Activated CD4-positive, alpha-beta T cell treated with anti-CD3 and anti-CD28 coated beads for 1 hour (primary cell): ENCODE measurements around the gene ALG3.
"Not testable (repeated sequence)": the region's sequence is repeated elsewhere in the genome, so short reads cannot be mapped to it uniquely, and the experiment has no call there.

Experiments used
- DNase-seq: peaks from one replicate; pipeline ENCODE4 v3.0.0-alpha.2; 2020

ALG3 gene

DNA sequence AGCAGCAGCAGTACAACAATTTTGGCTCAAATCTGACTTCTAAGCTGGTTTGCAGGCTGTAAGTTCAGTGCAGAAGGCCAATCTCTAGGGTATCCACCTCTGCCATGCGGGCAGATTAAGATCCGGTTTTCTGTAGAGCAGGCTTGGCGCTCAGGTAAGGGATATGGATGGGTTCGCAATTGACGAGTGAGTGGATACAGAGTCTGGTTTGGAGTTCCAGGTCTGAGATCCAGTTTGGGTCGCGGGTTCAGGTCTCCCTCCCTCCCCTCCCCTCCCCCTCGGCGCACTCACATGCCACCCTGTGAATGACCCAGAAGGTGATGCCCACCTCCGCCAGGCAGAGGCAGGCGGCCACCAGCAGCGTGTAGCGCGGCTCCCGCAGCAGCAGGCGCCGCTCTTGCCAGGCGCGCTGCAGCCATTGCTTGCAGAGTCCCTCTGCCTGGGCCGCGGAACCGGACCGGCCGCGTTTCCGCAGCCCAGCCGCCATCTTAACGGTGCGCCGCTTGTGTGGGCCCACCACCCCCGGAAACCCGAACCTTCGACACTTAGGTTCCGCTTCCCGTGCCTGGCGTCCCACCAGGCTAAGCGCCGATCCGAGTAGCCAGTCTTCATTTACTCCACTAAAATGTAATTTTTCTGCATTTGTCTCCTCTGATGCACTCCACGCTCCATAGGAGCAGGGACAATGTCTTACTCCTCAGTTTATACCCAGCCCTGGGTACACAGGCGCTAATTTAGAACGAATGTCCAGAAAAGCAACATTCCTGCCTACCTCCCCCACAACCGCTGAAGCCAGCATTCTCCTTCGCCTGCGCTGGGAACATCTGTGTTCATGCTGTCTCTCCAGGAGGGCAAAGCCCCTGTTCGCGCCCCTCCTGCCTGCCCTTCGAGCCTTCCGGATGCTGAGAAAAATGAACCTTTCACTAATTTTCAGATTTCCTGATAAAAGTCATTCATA is at the start of gene ALG3:
Gene ALG3, minus strand, starts transcription at position 509 of the 958 bp plus-strand sequence. Its CDS starts 22 bp downstream, at position 487.
- DNase-seq = peak; percentile 78

- no peak for DNase-seq
Observed at GRCh38 chr3:184296616-184297015, 47.9 kb upstream of the ALG3 start.

DNA sequence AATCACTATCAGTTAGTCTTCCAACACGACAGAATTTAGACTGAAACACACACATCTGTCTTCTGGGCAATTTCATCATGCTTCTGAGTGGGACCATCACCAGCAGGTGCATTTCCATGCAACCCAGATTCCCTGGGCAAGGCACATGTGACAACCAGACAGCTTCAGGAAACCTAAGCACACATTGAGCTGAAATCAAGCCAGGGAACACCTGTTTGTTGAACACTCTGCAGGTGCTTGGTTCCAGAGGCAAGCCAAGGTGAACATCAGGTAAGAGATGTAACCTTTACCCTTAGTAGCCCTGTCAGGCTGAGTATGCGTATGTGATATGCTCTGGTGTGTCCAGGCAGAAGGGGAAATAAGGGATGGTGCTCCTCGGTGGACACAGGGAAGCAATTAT is 47.0 kb upstream of the ALG3 start:
- DNase-seq = no peak

GRCh38 chr3:184291738-184292445 is 43.1 kb upstream of the ALG3 start:
- DNase-seq = no peak

GRCh38 chr3:184291044-184291737 is 42.4 kb upstream of the ALG3 start:
- DNase-seq = no peak

GRCh38 chr3:184290331-184290730 is 41.6 kb upstream of the ALG3 start:
- DNase-seq = no peak

- peak; percentile 40 for DNase-seq
Observed at GRCh38 chr3:184289426-184289938, 40.7 kb upstream of the ALG3 start.

DNA sequence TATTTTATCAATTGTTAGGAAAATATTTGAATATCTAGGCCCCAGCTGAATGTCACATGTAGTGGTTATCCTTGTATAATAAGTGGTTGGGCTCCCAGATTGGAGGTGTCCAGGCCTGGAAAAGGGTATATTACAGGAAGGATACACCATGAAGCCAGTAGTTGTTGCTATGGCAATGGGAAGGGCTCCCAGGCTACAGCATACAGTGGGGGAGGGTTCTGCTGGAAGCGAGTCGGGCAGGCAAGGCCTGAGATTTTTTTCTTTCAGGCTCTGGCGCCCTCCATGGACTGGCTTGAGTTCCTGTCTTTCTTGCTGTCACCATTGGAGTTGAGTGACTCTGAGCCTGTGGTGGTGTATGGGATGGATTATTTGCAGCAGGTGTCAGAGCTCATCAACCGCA is 35.9 kb upstream of the ALG3 start:
- DNase-seq = no peak

- DNase-seq = no peak
Observed at GRCh38 chr3:184283681-184284080, 34.9 kb upstream of the ALG3 start.

DNA sequence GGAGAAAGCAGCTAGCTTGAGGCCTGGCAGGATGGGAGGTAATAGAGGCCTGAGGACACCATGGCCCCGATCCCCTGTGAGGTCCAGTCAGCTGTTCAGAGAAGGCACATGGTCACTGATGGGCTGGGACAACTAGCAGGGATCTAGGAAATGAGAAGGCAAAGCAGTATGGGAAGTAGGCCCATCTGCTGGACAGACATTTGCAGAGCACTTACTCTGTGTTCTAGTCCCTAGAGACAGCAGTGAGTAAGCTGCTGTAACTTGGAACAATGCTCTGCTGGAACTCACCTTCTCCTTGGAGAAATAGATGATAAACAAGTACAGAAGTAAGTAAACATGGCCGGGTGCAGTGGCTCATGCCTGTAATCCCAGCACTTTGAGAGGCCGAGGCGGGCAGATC is 34.2 kb upstream of the ALG3 start:
- DNase-seq = no peak

DNA sequence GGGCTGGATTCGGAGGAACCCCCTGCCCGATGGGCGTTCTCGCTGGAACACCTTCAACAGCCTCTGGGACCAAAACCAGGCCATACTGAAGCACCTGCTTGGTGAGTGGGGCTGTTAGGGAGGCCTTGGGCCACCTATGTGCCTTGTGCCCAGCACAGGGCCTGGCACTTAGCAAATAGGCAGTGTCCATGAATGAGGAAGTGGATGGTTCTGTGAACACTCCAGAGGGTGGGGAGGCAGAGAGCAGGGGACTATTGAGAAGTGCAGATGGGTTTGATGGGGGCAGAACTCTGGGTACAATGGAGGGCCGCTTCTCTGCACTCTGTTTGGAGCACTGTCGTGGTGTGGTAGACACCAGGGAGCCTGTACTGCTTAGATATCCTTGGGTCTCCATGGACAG is 28.6 kb upstream of the ALG3 start:
- DNase-seq = no peak

DNA sequence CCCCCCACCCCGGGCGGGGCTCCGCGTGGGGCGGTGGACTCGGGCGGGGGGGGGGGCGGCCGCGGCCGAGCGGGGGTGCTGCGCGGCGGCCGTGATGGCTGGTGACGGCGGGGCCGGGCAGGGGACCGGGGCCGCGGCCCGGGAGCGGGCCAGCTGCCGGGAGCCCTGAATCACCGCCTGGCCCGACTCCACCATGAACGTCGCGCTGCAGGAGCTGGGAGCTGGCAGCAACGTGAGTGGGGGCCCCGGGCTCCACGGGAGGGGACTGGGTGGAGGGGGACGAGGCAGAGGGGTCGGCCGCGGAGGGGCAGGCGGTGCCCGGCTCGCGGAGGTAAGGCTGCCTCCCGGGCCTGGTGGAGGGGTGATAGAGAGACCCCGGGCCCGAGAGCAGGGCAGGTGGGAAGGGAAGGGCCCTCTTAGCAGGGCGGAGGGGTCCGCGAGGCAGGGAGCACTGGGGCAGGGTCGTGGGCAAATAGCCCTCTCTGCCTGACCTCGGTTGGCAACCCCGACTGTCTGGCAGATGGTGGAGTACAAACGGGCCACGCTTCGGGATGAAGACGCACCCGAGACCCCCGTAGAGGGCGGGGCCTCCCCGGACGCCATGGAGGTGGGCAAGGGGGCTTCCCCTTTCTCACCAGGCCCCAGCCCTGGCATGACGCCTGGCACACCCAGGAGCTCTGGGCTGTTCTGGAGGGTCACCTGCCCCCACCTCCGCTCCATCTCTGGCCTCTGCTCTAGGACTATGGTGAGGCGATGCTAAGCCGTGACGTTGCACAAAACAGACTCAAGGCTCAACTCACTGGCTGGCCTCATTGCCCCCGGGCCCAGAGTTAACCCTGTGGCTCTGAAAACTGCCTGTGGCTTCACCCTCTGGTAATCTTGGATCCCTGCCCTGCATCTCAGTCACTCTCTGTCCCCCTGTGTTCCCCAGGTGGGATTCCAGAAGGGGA is 27.5 kb upstream of the ALG3 start, which contains the start of gene ECE2:
Gene ECE2, plus strand, starts transcription at position 62 of the 950 bp plus-strand sequence. Its CDS starts 132 bp downstream, at position 194.
- DNase-seq = no peak

DNA sequence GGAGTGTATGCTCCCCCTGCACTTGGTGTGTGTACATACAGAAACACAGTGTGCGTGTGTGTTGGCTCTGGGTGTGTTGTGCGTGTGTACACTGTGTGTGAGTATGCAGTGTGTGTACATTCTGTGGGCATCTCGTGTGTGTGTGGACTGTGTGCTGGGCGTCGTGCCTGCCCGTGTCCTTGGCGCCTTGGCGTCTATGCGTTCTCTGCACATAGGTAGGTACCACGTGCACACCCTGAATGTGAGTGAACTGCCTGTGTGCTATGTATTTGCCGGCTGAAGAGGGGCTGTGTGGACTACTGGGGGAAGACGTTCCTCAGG is 26.6 kb upstream of the ALG3 start:
- no peak for DNase-seq

- no peak for DNase-seq
Observed at GRCh38 chr3:184272269-184272668, 23.5 kb upstream of the ALG3 start.

- not testable (repeated sequence) for DNase-seq
Observed at GRCh38 chr3:184267249-184267648, 18.5 kb upstream of the ALG3 start.

- DNase-seq = no peak
Observed at GRCh38 chr3:184262764-184263179, 14.0 kb upstream of the ALG3 start.

GRCh38 chr3:184261854-184262763 is 13.3 kb upstream of the ALG3 start:
- DNase-seq = no peak

- DNase-seq = peak; percentile 24
Observed at GRCh38 chr3:184261270-184261853, 12.6 kb upstream of the ALG3 start, which contains the start of gene CAMK2N2. Gene CAMK2N2 (minus strand): TSS chr3:184261553. CDS start chr3:184261285, 268 bp downstream.

- DNase-seq = no peak
Observed at GRCh38 chr3:184260724-184261269, 12.0 kb upstream of the ALG3 start.
